HG03442 (cell line): ENCODE results near the gene ESAM.

Source experiments
- ATAC-seq: cut with Tn5 transposase; IDR thresholded peaks from one replicate; pipeline ENCODE4 v1.9.1; 2021; ENCODE audit warnings: mild to moderate bottlenecking, moderate library complexity; ENCODE audit not compliant: unreplicated experiment

ESAM gene

DNA sequence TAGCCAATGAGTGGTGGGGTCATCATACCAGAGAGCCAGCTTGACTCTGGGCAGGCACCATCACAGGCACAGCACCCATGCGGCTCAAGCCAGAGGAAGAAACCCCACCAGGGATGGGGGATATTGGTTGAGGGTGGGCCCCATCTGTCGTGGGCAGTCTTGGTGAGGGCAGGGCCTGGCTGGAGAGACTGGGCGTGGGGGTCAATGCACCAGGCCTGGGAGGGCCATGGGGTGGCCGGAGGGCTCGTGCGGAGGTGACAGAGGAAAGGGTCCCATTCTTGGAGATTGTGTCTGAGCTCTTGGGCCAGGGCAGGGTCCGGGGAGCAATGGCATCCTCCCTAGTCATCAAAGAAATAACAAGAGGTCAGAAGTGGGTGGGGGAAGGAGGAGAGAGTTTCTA lies 8.5 kb downstream of the ESAM start:
- ATAC-seq: no peak

DNA sequence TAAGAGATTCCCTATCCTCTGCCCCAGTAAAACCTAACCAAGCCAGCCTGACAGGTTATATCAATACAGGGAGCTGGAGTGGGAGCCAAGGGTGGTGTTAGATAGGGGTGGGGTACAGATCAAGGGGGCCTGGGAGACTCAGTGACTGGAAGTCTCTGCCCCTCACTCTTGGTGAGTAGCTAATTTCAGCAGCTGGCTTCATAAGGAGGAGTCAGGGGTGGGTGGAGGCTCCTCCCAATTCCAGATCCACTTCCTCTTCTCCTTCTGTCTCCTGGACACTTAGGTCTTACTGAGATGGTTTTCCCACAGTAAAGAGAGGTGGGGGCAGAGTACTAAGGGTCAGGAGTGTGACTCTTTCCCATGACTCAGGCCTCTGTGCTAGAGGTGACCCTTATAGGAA lies 8.9 kb downstream of the ESAM start:
- ATAC-seq: no peak

DNA sequence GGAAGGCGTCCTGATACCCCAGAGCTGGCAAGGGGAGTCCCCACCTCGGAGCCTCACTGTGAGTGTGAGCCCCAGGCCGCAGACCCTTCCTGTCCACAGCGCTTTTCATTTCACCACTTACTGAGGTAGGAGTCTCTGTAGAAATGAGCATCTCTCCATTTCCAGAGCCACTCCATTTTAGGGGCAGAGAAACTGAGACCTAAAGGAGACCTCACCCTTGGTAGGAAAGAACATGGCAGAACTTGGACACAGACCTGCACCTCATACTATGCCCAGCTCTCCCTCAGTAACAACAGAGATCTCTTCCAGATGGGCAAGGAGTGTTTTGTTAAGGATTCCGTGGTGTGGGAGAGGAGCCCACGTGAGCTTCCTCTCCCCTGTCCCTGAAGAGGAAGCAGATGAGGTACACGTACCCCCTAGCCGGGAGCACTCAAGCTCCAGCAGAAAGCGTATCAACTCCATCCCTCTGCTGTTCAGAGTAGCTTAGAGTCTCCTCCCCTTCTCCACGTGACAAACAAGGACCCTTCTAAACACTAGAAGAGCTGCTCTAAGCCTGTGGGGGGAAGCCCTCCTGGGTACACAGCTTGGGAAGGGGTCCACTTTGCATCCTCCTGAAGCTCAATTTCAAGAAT lies 9.5 kb downstream of the ESAM start:
- ATAC-seq: no peak

DNA sequence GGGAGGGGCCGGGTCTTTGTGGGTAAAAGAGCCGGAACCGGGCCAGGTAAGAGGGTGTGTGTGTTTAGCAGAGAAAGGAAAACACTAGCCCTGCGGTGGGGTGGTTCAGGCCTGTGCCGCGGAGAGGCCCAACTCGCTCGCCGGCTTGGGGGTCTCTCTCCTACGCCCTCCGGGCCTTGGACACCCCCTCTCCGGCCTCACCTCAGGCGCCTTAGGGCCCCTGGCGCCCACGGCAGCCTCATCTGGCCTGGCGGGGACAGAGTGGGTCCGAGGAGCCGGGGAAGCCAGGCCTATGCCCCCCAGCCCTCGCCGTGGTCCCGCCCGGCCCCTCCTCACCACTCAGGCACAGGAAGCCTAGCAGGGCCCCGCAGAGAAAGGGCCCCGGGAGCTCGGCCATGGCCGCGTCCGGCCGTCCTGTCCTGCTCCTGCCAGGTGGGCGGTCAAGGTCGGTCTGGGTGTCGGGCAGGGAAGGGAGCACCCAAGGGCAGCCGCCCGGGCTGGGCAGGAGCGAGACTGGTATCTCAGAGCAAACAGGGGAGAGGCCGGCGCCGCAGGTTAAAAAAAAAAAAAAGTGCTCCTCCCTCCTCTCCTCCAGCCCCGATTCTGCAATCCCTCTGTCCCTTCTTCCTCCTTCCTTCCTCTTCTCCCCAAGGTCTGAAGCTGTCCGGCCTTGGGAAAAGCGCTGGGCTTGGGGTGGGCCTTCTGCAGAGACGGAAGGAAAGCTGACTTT lies 10.2 kb downstream of the ESAM start, which contains the start of gene VSIG2:
TSS of gene VSIG2 (minus strand) at position 515 of the 730 bp plus-strand sequence. CDS start at position 397, 118 bp downstream.
- no peak for ATAC-seq

DNA sequence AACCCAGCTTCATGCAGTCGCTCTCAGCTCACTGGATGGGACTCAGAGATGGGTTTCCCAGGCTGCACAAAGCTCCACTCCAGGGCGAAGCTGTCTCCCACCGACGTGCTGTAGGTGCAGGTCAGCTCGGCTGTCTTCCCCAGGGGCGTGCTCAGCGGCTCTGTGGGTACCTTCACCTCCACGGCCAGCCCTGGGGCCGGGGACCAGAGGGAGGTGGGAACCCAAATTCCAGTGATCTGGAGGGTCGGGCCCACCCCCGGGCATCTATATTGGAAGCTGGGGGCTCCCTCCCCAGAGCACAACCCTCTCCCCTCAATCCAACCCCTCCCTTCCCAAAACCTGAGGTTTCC lies 10.7 kb downstream of the ESAM start:
- ATAC-seq: no peak

DNA sequence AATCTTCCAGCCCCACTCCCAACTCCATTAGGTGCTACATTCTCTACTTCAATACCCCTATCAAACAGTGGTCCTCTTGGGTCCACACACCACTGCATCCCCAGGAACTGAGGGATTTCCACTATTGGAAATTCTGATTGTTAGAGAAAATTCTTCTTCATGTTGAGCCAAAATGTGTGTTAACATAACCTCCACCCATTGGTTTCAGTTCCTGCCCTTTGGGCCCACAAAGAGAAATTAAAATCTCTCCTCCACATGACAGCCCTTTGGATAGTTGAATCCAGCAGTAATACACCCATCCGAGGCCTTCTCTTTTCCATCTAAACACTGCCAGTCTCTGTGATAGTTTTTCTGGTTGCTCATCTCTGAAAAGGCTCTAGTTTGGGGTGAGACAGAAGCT lies 12.2 kb downstream of the ESAM start:
- no peak for ATAC-seq

DNA sequence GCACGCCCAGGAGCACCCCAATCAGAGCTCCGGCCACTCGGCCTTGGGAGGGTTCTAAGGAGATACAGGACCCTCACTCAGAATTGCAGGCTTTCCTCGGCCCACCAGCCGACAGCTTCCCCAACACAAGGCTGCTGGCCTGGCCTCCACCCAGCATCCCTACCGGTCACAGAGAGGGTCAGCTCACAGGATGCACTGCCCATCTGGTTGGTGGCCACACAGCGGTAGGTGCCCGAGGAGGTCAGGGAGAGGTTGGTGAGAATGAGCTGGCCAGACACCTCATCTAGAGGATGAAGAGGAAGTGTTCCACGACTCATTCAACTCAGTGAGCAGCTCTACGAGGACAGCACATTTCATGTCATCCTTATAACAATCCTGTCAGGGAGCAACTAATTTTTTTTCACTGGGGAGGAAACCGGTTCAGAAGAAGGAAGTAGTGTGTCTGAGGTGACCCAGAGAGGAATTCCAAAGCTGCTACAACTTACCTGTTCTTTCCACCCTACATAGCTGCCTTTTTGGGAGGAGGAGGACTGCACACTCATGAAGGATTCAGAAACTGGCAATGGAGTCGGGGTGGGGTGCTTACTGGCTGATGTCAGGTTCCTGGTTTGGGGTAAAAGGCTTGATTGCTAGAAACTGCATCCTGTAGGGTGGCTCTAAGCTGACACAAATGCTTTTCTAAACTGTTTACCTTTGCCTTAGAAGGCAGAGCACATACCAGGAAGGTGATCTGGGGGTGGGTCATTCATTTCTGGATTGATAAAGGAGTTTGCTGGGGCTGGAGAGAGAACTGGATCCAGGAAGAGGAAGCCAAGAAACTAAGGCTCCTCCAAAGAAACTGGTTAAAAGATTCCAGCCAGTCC lies 13.4 kb downstream of the ESAM start:
- no peak for ATAC-seq

DNA sequence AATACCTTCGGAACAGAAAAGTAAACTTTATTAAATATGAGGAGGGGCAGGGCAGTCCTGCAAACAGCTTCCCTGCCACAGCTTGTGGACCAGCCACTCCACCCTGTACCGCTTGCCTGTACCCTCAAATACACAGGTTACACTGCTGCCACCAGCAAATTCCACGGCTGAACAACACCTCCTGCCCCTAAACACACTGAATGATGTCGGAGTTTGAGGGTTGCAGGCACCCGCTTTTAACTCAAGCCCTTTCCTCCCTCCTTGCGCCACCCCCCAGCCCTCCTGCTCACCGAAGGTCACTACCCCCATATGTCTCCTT lies 14.0 kb downstream of the ESAM start:
- ATAC-seq: no peak

DNA sequence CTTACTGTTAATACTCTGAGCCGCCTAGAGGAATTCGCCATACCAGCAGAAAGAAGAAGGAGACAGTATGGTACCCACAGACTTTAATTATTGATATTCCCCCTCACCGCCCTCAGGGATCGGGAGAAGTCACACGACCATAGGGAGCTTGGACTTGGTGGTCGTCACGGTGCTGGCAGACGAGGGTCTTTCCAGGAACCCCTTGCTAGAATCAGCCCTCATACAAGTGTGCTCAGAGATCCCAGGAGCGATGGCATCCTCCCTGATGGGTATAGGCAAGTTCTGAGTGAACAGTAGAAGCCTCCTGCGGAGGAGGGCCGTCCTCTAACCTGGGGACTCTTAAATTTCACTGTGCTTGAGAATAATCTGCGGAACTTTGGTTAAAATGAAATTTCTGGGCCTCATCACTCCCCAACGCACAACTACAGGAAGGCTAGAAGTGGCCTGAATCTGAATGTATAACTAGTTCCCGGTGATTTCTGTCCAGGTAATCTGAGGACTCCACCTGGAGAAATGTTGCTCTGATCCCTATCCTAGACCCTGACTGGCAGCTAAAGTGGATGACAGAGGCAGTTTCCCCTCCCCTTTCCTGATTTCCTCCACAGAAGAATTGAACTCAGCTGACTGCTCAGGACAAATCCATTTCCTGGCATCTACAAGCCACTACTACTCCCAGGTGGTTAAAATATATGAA lies 14.5 kb downstream of the ESAM start:
- no peak for ATAC-seq

DNA sequence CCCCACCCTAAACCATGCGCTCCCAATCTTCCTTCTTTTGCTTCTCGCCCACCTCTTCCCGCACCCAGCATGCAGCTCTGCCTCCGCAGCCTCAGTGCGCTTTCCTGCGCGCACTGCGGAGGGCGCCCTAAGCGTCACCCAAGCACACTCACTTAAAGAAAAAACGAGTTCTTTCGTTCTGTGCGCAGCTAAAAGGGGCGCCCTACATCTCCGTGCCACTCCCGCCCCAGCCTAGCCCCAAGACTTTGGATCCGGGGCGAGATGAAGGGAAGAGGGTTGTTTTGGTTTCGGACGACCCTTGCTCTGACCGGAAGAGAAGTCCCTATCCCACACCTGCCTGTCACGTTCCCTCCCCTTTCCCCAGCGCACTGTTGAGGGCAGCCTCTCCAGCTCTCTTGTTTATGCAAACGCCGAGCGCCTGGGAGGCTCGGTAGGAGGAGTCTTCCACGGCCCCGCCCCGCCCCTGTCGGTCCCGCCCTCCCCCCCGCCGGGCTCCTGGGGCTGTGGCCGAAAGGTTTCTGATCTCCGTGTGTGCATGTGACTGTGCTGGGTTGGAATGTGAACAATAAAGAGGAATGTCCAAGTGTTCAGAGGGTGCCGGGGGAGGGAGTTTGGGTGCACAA lies 15.4 kb downstream of the ESAM start:
- ATAC-seq: peak; percentile 89

DNA sequence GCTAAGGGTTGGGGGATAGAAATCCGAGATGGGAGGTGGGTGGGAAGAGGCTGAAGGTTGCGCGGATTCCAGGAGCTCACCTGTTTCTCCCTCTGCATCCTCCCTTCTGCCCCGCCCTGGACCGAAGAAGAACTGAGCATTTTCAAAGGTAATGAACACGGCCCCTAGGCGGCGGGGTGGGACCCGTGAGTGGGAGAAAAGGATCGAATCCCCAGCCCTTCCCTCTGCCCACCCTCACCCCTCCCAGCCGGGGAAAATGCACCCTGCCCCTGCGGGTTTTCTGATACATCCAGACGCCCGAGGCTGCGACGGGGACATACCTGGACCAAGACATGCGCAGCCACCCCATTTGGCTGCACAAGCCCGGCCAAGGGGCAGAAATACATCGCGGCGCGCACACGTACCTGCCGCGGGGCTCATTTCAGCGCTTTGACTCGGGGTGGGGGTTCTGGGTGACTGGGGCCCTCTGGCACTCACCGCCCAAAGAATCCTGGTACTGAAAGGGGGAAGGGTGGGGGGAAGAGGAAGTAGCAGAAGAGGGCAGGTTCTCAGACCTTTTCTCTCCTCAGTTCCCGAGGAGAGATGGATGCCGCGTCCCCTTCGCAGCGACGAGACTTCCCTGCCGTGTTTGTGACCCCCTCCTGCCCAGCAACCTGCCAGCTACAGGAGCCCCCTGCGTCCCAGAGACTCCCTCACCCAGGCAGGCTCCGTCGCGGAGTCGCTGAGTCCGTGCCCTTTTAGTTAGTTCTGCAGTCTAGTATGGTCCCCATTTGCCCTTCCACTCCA lies 16.1 kb downstream of the ESAM start:
- no peak for ATAC-seq

DNA sequence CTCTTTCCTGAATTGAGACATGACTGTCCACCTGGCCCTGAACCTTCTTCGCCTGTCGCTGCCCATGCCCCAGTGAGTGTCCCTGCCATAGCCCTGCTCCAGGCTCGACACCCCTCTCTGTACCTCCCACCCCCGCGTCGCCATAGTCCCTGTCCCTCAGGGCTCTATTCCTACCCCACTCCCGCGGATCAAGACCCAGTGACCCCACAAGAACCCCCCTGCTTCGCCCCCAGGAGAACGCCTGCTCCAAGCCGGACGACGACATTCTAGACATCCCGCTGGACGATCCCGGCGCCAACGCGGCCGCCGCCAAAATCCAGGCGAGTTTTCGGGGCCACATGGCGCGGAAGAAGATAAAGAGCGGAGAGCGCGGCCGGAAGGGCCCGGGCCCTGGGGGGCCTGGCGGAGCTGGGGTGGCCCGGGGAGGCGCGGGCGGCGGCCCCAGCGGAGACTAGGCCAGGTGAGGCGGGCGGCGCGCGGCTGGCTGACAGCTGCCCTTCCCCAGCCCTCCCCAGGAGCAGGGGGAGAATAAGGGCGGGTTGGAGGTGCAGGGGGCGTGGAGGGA lies 16.7 kb downstream of the ESAM start:
- ATAC-seq: no peak

DNA sequence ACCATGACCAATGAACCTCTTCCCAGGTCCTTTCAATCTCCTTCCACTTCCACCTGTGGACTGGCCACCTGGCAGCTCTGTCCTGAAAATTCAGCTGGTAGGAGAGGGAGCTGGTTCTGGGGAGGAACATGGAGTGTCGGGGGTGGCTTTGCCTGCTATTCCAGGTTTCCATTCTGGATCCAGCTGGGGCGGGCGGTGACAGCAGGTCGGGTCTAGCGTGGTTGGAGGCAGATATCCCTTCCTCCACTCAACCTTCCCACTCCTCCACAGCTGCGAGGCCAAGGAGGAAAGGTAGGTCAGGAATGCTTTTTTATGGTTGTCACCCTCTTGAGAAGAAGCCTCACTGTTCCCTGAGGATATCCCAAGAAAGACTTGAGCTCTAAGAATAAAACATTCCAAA lies 19.0 kb downstream of the ESAM start:
- no peak for ATAC-seq

DNA sequence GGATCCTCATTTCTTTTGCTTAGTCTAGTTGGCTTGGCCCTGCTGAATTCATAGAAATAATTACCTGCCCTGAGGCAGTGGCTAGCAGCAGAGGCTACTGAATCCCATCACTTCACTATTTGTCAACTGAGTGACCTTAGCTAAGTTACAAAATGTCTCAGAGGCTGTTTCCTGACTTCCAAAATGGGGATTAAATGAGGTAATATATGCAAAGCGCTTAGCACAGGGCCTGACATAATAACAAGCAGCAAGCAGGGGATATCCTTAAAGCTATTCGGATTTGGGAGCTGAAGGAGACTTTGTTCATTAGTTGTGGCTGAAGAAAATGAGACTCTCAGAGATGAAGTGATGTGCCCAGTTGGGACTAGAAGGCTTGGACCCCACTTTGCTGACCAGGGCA lies 19.5 kb downstream of the ESAM start:
- no peak for ATAC-seq

DNA sequence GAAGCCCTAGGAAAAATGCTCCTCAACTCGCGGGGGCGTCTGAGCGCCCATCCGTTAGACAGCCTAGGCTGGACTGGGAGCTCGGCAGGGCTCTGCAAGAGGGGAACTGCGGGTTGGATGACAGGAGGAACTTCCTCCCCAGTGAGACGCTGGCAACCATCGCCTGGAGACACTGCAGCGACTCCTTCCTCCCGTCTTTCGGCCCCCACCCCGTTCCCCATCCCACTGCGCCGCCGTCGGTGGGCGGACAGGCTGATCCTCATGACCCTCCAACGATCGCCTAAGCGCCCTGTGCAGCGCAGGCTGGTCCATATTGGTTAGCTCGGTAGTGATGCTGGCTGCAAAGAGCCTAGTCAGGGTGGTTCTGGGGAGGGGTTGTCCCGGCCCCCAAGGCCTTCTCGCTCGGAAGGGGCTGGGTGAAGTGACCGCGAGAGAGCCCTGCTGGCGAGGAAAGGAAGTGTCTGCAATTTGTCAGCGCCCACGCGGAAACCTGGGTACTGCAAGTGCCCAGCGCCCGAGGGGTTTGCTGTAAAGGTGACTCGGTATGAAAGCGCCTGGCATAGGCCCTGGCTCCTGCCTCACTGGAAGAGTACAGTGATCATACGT lies 21.7 kb downstream of the ESAM start:
- ATAC-seq: peak; percentile 44

DNA sequence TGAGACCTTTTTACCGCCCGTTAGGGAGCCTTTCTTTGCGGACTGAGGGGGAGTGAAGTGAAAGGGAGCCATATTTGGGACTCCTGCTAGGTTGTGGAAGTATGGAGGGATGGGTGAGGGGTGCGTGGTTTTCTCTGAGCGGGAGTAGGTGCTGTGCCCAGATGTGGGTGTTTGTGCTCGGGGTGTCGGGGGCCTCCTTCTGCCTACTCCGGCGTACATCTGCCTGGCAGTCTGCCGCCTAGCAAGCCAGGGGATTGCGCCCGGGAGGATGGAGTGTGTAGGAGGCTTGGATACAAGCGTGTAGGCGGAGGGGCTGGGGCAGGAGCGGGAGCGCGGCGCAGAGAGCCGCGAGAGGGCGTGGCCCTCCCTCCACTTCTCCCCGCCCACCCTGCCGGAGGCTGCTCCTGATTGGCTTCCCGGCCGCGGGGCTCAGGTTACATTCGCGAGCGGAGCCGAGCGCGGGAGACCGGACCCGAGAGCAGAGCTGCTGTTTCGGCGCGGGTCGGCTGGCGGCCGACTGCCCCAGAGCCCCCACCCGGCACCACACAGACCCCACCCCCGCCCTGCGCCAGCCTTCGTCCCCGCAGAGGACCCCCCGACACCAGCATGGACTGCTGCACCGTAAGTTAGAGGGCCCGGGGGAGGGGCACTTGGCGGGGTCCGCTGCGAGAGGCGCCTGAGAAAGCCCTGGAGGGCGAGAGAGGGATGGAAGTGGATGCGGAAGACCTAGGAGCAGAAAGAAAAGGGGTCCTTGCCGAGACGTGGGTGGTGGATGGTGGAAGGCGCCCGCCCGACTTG lies 22.4 kb downstream of the ESAM start, which contains the start of gene NRGN:
TSS of gene NRGN (plus strand) at position 464 of the 798 bp plus-strand sequence. CDS start at position 607, 143 bp downstream.
- peak; percentile 96 for ATAC-seq

DNA sequence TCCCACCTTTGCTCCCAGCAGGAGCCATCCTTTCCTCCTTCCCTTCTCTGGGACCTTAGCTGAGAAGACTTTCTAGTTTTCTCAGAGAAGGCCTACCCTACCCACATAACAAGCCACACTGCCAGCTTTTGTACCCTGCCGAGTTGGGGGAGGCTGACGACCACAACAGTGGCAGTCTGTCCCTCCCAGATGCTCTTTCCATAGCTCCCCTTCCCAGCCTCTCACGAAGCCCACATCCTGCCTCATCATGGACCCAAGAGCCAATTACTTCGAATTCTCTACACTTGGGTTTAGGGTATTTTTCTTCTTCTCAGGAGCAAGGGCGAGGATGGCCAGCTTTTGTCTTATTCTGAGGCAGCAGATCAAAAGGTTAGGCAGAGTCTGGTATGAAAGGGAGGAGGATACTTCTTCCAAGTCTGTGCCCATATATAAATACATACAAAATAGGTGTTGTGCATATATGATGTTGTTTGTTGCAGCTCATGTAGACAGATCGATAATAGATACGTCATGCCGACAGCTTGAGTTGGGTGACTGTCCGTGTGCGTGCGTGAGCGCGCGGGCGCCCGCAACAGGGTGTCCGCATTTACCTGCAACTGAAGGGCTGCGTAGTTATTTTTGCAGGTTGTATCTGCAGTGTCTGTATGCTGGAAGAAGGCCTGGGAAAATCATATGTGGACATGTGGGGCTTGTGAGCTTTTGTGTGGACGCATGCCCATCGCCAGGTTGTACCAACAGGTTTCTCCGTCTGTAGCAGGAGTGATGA lies 23.2 kb downstream of the ESAM start:
- no peak for ATAC-seq
